Sigmoid colon (tissue), 4 donors: ENCODE data around the gene NUDT3.

ENCODE experiments used
- EP300 ChIP-seq, 4 donors: sonication (generic); formaldehyde crosslinking; IDR thresholded peaks; one replicate each; pipeline ENCODE4 v1.6.1; 2017; ENCODE audit warnings: antibody characterized with exemption in 4 of 4
- POLR2A ChIP-seq, 2 donors: fragments of 450-650 bp; IDR thresholded peaks; one replicate each; pipeline ENCODE4 v1.6.1; 2016; ENCODE audit warnings: antibody characterized with exemption in 2 of 2, mild to moderate bottlenecking in 2 of 2, moderate library complexity in 2 of 2
- POLR2AphosphoS5 ChIP-seq, 4 donors: sonication (generic); formaldehyde crosslinking; IDR thresholded peaks; one replicate each; pipeline ENCODE4 v1.6.1; 2017; ENCODE audit warnings: antibody characterized with exemption in 4 of 4
- TF ChIP-seq, protein P1 (sequence below), 4 experiments: fragments of 450-650 bp in 3 of 4; fragments of 200-600 bp in 1 of 4; IDR thresholded peaks; one replicate each; pipeline ENCODE4 v1.5.1; 2016 to 2019; ENCODE audit warnings: antibody characterized with exemption in 4 of 4, mild to moderate bottlenecking in 3 of 4, moderate library complexity in 2 of 4

DNA sequence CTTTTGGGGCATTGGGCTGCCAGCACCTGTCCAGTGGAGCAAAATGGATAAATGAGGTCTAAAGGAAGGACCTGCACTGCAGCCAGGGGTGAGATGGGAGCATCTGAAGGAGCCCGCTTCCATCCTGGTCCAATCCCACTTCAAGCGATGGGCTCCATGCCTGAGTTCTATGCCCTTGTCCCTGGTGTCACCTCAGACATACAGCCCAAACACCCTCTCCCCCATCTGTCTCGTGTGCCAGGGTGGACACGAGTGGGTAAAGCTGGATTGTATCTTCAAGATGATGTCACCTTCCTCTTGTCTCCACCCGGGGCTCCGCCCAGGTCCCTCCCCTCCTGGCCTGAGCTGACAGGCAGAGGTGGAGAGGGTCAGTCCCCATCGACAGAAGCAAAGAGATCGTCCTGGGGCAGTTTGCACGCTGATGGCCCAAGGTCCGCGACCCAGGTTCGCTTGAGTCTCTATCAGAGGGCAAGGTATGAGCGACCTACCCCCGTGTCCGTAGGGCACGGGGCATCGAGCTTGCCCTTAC is 144.2 kb downstream of the NUDT3 start:
- TF ChIP-seq, protein P1, sequence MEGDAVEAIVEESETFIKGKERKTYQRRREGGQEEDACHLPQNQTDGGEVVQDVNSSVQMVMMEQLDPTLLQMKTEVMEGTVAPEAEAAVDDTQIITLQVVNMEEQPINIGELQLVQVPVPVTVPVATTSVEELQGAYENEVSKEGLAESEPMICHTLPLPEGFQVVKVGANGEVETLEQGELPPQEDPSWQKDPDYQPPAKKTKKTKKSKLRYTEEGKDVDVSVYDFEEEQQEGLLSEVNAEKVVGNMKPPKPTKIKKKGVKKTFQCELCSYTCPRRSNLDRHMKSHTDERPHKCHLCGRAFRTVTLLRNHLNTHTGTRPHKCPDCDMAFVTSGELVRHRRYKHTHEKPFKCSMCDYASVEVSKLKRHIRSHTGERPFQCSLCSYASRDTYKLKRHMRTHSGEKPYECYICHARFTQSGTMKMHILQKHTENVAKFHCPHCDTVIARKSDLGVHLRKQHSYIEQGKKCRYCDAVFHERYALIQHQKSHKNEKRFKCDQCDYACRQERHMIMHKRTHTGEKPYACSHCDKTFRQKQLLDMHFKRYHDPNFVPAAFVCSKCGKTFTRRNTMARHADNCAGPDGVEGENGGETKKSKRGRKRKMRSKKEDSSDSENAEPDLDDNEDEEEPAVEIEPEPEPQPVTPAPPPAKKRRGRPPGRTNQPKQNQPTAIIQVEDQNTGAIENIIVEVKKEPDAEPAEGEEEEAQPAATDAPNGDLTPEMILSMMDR (IDR thresholded peaks at IDR 0.05): no peak
- TF ChIP-seq POLR2A (IDR thresholded peaks at IDR 0.05): no peak
- TF ChIP-seq POLR2AphosphoS5 (IDR thresholded peaks at IDR 0.05): no peak
- no peak for TF ChIP-seq EP300 (IDR thresholded peaks at IDR 0.05)
